Spleen (tissue), 11 donors: Measurements from ENCODE around the gene TIE1. TPM values are rescaled to one million over a fixed set of nuclear protein-coding genes. Genes with fewer than 3 reads are reported as not detected.

ENCODE experiments used
- DNase-seq: peaks from one replicate; pipeline ENCODE4 v3.0.0-alpha.2; 2020
- H3K27ac ChIP-seq, 8 donors: fragments of 200-600 bp; sonication (generic) in 7 of 8; 1 replicate in 4 of 8; 2 replicates in 4 of 8; pipeline versions ENCODE4 v1.5.0 to v1.8.0; 2016 to 2021; ENCODE audit warnings: inconsistent platforms in 4 of 8, mild to moderate bottlenecking in 4 of 8, moderate library complexity in 1 of 8
- H3K27me3 ChIP-seq, 7 donors: fragments of 200-600 bp; sonication (generic) in 6 of 7; replicated peaks in 1 of 7; 1 replicate in 4 of 7; 2 replicates in 3 of 7; pipeline versions ENCODE4 v1.5.0 to v1.8.0; 2016 to 2021; ENCODE audit warnings: inconsistent platforms in 3 of 7, mild to moderate bottlenecking in 1 of 7
- H3K36me3 ChIP-seq, 6 donors: fragments of 200-600 bp; sonication (generic) in 5 of 6; 1 replicate in 4 of 6; 2 replicates in 2 of 6; pipeline versions ENCODE4 v1.5.0 to v1.8.0; 2016 to 2021; ENCODE audit warnings: inconsistent platforms in 2 of 6
- H3K4me1 ChIP-seq, 6 donors: fragments of 200-600 bp; sonication (generic) in 5 of 6; 1 replicate in 3 of 6; 2 replicates in 3 of 6; pipeline versions ENCODE4 v1.5.0 to v1.8.0; 2016 to 2021; ENCODE audit warnings: inconsistent platforms in 3 of 6
- H3K4me3 ChIP-seq, 8 donors: fragments of 200-600 bp; sonication (generic) in 7 of 8; 1 replicate in 4 of 8; 2 replicates in 4 of 8; pipeline versions ENCODE4 v1.5.0 to v1.8.0; 2016 to 2021; ENCODE audit warnings: inconsistent platforms in 4 of 8, mild to moderate bottlenecking in 4 of 8, moderate library complexity in 2 of 8
- H3K9me3 ChIP-seq, 8 donors: fragments of 200-600 bp; sonication (generic) in 7 of 8; 1 replicate in 4 of 8; 2 replicates in 4 of 8; pipeline versions ENCODE4 v1.5.0 to v1.8.0; 2016 to 2021; ENCODE audit warnings: inconsistent platforms in 4 of 8
- CTCF ChIP-seq, 11 experiments: fragments of 200-600 bp in 7 of 11; fragments of 450-650 bp in 4 of 11; sonication (generic) in 4 of 11; IDR thresholded peaks in 8 of 11; conservative IDR thresholded peaks in 3 of 11; 1 replicate in 7 of 11; 2 replicates in 4 of 11; pipeline versions ENCODE4 v1.4.0 to v1.8.0; 2016 to 2021; ENCODE audit warnings: antibody characterized with exemption in 11 of 11, inconsistent platforms in 4 of 11, mild to moderate bottlenecking in 1 of 11
- POLR2A ChIP-seq, 3 donors: fragments of 450-650 bp; IDR thresholded peaks; one replicate each; pipeline ENCODE4 v1.5.1; 2017; ENCODE audit warnings: antibody characterized with exemption in 3 of 3, mild to moderate bottlenecking in 1 of 3
- POLR2AphosphoS5 ChIP-seq, 3 donors: sonication (generic); formaldehyde crosslinking; IDR thresholded peaks; one replicate each; pipeline ENCODE4 v1.5.1; 2017; ENCODE audit warnings: antibody characterized with exemption in 3 of 3
- WGBS, 5 donors: extraction: QIAGEN DNeasy Blood & Tissue Kit in 3 of 5; methylation state at CpG; one replicate each; pipeline versions ENCODE4 v1.1.5 to v1.1.7; 2013 to 2018; 5-methylcytosine and 5-hydroxymethylcytosine counted together
- intact Hi-C: fragments of 100-400 bp; cut with DNase I; formaldehyde crosslinking; loops from one replicate; pipeline ENCODE4 v1.15.0; 2023; ENCODE audit warnings: low total_unique reads
- polyA plus RNA-seq, 3 donors: library from polyadenylated mRNA; stranded (reverse); fragments of 200-250 nt; gene quantifications; one replicate each; pipeline ENCODE4 v1.2.1, GENCODE V29; 2013
- total RNA-seq, 7 donors: library from RNA; depleted of rRNA in 3 of 7; stranded (reverse); fragments of >200 nt in 3 of 7; fragmentation: NEBNext Ultra II Directional in 4 of 7; extraction: Animal tissue kit (Norgen Biotek cat#: 25700) in 4 of 7; gene quantifications; one replicate each; pipeline versions ENCODE4 v1.1.0 to v1.2.1, GENCODE V29; 2016 to 2021
- donor health status: healthy with polysubstance abuse.
- donor health status: DM: no; HTN: no; CAD: no; lungs with moderate emphysema.
- donor health status: DM: no; HTN: no; CAD: no.
- donor health status: Bipolar disorder and iron deficiency.
- donor health status: healthy.
- donor health status: DM: no; HTN: no; CAD: no.
- donor health status: DM: yes; HTN: yes; CAD: no.

The TIE1 gene
- total and polyA plus RNA-seq, 10 donors, result 4.9 to 81.8 (median 55.7) TPM

DNA sequence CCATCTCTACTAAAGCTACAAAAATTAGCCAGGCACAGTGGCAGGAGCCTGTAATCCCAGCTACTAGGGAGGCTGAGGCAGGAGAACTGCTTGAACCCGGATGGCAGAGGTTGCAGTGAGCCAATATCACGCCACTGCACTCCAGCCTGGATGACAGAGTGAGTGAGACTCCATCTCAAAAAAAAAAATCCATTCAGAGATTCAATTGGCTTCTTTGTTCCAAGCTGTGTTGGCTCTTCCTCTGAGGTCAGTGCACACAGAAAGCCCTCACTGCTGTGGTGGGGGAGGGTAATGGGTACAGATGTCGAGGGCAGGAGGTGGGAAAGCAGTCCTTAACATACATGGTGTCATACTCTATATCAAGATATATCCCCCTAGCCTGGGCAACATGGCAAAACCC, 14.7 kb downstream of the TIE1 start:
- WGBS, 5 donors, result 75 to 87% (median 86%) methylated on average over 3 of the region's 3 CpGs
- Histone ChIP-seq H3K36me3 (peaks cover 0 to 65% (median 0%) of the 10 kb centered on the region in 6 donors), H3K27ac (no peak overlapping the region), H3K4me1 (peaks cover 0 to 18% (median 3%) of the 10 kb centered on the region in 6 donors), H3K27me3 (no peaks in the 10 kb centered on the region), H3K9me3 (no peaks in the 10 kb centered on the region), H3K4me3 (no peak overlapping the region)
- DNase-seq, result peak; percentile 22
- no peak for TF ChIP-seq POLR2AphosphoS5 (IDR thresholded peaks at IDR 0.05)
- TF ChIP-seq POLR2A (IDR thresholded peaks at IDR 0.05), result no peak
- TF ChIP-seq CTCF (IDR thresholded peaks at IDR 0.05 in 8 of 11, conservative IDR thresholded peaks at IDR 0.05 in 3 of 11), result no peak
- intact Hi-C loops, result no loop called here

- no peaks in the 10 kb centered on the region for H3K9me3 ChIP-seq
- no peaks in the 10 kb centered on the region for H3K27me3 ChIP-seq
- intact Hi-C loops, result no loop called here
- H3K36me3 ChIP-seq, result peaks cover 0 to 68% (median 0%) of the 10 kb centered on the region in 6 donors
- TF ChIP-seq CTCF (IDR thresholded peaks at IDR 0.05 in 8 of 11, conservative IDR thresholded peaks at IDR 0.05 in 3 of 11) (no peak), POLR2A (IDR thresholded peaks at IDR 0.05) (no peak), POLR2AphosphoS5 (IDR thresholded peaks at IDR 0.05) (no peak)
- peaks cover 0 to 12% (median 0%) of the 10 kb centered on the region in 6 donors for H3K4me1 ChIP-seq
- no peak overlapping the region for H3K27ac ChIP-seq
- H3K4me3 ChIP-seq, result no peak overlapping the region
- WGBS, 5 donors, result 72 to 94% (median 89%) methylated on average over 10 of the region's 10 CpGs
- DNase-seq, result peak; percentile 67
Measured at GRCh38 chr1:43315963-43316737, 15.4 kb downstream of the TIE1 start.

- Histone ChIP-seq H3K9me3 (no peaks in the 10 kb centered on the region), H3K36me3 (peaks cover 0 to 69% (median 2%) of the 10 kb centered on the region in 6 donors), H3K4me1 (peaks cover 0 to 7% (median 0%) of the 10 kb centered on the region in 6 donors), H3K4me3 (no peak overlapping the region), H3K27me3 (no peaks in the 10 kb centered on the region), H3K27ac (no peak overlapping the region)
- no peak for DNase-seq
- 84 to 92% (median 88%) methylated on average over 16 of the region's 16 CpGs for WGBS, 5 donors
- intact Hi-C loops, result no loop called here
- TF ChIP-seq CTCF (IDR thresholded peaks at IDR 0.05 in 8 of 11, conservative IDR thresholded peaks at IDR 0.05 in 3 of 11) (no peak), POLR2AphosphoS5 (IDR thresholded peaks at IDR 0.05) (no peak), POLR2A (IDR thresholded peaks at IDR 0.05) (no peak)
Measured at GRCh38 chr1:43316738-43317520, 16.1 kb downstream of the TIE1 start.
